Vagina (tissue), 2 donors: ENCODE results near the gene ZNF827. TPM values are rescaled to one million over a fixed set of nuclear protein-coding genes. Genes with fewer than 3 reads are reported as not detected.

Experiments
- DNase-seq, 2 donors: peaks; one replicate each; pipeline ENCODE4 v3.0.0-alpha.2; 2017; ENCODE audit errors: extremely low spot score in 2 of 2
- H3K27ac ChIP-seq: fragments of 200-600 bp; sonication (generic); one replicate; pipeline ENCODE4 v1.5.1; 2019
- H3K27me3 ChIP-seq: fragments of 200-600 bp; sonication (generic); one replicate; pipeline ENCODE4 v1.5.1; 2019
- H3K36me3 ChIP-seq, 2 donors: fragments of 200-600 bp; sonication (generic); one replicate each; pipeline ENCODE4 v1.5.1; 2017 to 2019
- H3K4me1 ChIP-seq: fragments of 200-600 bp; sonication (generic); one replicate; pipeline ENCODE4 v1.5.1; 2019
- H3K4me3 ChIP-seq, 2 donors: fragments of 200-600 bp; sonication (generic); 1 replicate in 1 of 2; 2 replicates in 1 of 2; pipeline ENCODE4 v1.5.1; 2016 to 2019
- H3K9me3 ChIP-seq: fragments of 200-600 bp; sonication (generic); one replicate; pipeline ENCODE4 v1.5.1; 2019
- POLR2A ChIP-seq, 2 donors: fragments of 450-650 bp; IDR thresholded peaks; one replicate each; pipeline ENCODE4 v1.6.1; 2017; ENCODE audit warnings: antibody characterized with exemption in 2 of 2, mild to moderate bottlenecking in 2 of 2, moderate library complexity in 2 of 2
- POLR2AphosphoS5 ChIP-seq, 2 donors: sonication (generic); formaldehyde crosslinking; IDR thresholded peaks; one replicate each; pipeline ENCODE4 v1.9.0; 2017; ENCODE audit warnings: antibody characterized with exemption in 2 of 2, mild to moderate bottlenecking in 2 of 2, low read depth in 1 of 2; ENCODE audit not compliant: insufficient read depth in 1 of 2
- intact Hi-C: fragments of 100-400 bp; cut with DNase I; formaldehyde crosslinking; loops from one replicate; pipeline ENCODE4 v1.15.1; 2023
- total RNA-seq: library from RNA; depleted of rRNA; stranded (reverse); fragments of >200 nt; gene quantifications from one replicate; pipeline ENCODE4 v1.2.3, GENCODE V29; 2016
- TF ChIP-seq, protein P1 (sequence below), 3 experiments: fragments of 450-650 bp in 2 of 3; fragments of 200-600 bp in 1 of 3; sonication (generic) in 1 of 3; IDR thresholded peaks; one replicate each; pipeline ENCODE4 v1.5.1; 2017 to 2019; ENCODE audit warnings: antibody characterized with exemption in 3 of 3, mild to moderate bottlenecking in 2 of 3, moderate library complexity in 2 of 3

ZNF827 gene
- total RNA-seq, 1 donor from 2014 or later: 19.2 TPM

DNA sequence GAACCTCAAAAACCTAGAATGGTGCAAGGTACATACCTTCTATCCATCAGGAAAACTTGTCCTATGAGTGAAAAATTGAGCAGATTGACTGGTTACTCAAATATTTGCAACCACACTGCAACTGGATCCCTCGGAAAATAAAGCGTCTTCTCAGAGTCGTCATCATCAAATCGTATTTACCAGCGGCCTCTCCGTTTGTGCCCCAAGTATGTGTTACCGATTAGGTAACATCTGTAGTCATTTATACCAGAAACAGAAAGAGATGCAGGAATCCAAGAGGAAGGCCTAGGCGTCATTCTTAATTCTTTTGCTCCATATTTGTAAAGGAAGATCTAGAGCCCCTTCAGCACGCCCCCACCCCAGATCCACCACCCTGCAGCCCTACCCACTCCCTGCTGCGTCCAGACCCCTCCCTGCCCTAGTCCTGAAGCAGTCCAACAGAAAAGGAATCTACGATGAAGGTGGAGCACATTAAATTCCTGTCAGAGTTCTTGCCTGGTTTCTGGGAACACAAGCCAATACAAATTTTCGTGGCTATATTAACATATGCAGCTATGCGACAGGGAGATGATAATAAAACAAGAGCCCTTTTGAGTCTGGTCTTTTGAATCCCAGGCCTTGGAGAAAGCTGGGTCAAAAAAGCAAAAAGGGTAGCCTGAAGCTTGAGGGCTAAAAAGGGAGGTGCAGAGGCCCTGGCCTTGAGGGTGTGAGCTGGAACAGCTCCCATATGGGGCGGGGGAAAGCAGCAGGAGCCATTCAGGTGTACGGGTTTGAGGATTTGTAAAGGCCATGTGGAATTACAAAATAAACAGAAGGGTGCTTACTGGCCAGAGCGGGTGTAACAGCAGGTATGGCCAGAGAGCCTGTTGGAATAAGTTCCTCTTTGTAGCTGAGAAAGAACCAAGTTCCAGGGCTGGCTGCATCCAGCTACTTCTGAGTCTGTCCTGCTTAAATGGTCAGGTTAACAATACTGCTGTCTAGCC is 77.0 kb downstream of the ZNF827 start:
- H3K9me3 ChIP-seq: no peaks in the 10 kb centered on the region
- intact Hi-C loops: no loop called here
- no peaks in the 10 kb centered on the region for H3K27me3 ChIP-seq
- no peaks in the 10 kb centered on the region for H3K36me3 ChIP-seq
- DNase-seq: no peak
- TF ChIP-seq, protein P1, sequence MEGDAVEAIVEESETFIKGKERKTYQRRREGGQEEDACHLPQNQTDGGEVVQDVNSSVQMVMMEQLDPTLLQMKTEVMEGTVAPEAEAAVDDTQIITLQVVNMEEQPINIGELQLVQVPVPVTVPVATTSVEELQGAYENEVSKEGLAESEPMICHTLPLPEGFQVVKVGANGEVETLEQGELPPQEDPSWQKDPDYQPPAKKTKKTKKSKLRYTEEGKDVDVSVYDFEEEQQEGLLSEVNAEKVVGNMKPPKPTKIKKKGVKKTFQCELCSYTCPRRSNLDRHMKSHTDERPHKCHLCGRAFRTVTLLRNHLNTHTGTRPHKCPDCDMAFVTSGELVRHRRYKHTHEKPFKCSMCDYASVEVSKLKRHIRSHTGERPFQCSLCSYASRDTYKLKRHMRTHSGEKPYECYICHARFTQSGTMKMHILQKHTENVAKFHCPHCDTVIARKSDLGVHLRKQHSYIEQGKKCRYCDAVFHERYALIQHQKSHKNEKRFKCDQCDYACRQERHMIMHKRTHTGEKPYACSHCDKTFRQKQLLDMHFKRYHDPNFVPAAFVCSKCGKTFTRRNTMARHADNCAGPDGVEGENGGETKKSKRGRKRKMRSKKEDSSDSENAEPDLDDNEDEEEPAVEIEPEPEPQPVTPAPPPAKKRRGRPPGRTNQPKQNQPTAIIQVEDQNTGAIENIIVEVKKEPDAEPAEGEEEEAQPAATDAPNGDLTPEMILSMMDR (IDR thresholded peaks at IDR 0.05): no peak
- TF ChIP-seq POLR2AphosphoS5 (IDR thresholded peaks at IDR 0.05; ENCODE audit: insufficient read depth in 1 of 2, low read depth in 1 of 2) (no peak), POLR2A (IDR thresholded peaks at IDR 0.05) (no peak)
- no peak overlapping the region for H3K4me3 ChIP-seq
- H3K27ac ChIP-seq: no peak overlapping the region
- H3K4me1 ChIP-seq: no peaks in the 10 kb centered on the region

DNA sequence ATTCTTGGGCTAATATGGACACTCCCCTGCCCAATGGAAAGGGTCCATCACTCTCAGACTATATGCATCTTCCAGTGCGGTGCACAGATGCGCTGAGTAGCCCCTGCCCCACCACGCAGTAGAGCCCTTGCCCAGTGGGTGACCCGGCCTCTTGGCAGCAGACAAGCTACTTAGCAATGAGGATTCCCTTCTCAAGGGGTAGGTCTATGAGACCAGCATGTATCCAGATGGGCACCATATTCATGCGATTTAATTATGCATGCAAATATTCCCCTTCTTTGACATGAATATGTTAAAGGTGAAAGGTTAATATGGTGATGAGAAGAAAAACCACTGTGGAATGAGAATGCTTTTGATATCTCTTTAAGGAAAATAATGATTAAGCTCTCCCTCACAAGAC is 77.7 kb downstream of the ZNF827 start:
- no peak overlapping the region for H3K4me3 ChIP-seq
- H3K4me1 ChIP-seq: no peaks in the 10 kb centered on the region
- no peak overlapping the region for H3K27ac ChIP-seq
- H3K9me3 ChIP-seq: no peaks in the 10 kb centered on the region
- no peak for DNase-seq
- no peak for TF ChIP-seq POLR2A (IDR thresholded peaks at IDR 0.05)
- no peak for TF ChIP-seq POLR2AphosphoS5 (IDR thresholded peaks at IDR 0.05; ENCODE audit: insufficient read depth in 1 of 2, low read depth in 1 of 2)
- TF ChIP-seq, protein P1 (IDR thresholded peaks at IDR 0.05): no peak
- intact Hi-C loops: no loop called here
- H3K36me3 ChIP-seq: no peaks in the 10 kb centered on the region
- no peaks in the 10 kb centered on the region for H3K27me3 ChIP-seq

DNA sequence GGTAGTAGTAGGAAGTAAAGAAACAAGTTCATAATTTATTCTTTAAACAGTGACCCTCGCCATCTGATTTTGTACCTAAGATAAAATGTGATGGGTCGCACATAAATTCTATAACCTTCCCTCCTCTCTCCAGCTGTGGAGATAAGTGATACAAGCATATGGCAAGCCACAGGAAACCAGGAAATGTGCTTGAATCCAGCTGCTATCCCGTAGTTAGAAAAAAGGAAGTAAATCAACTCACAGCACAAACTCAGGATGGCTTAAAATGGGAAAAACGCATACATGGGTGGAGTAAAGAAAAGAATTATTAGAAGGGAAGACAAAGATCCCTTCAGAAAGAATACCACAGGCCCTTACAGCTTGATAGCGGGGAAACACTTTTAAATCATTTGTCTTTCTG is 78.2 kb downstream of the ZNF827 start:
- no peaks in the 10 kb centered on the region for H3K36me3 ChIP-seq
- H3K27me3 ChIP-seq: no peaks in the 10 kb centered on the region
- DNase-seq: no peak
- TF ChIP-seq, protein P1 (IDR thresholded peaks at IDR 0.05): no peak
- TF ChIP-seq POLR2A (IDR thresholded peaks at IDR 0.05) (no peak), POLR2AphosphoS5 (IDR thresholded peaks at IDR 0.05; ENCODE audit: insufficient read depth in 1 of 2, low read depth in 1 of 2) (no peak)
- no peaks in the 10 kb centered on the region for H3K4me1 ChIP-seq
- no peaks in the 10 kb centered on the region for H3K9me3 ChIP-seq
- H3K27ac ChIP-seq: no peak overlapping the region
- intact Hi-C loops: no loop called here
- no peak overlapping the region for H3K4me3 ChIP-seq

DNA sequence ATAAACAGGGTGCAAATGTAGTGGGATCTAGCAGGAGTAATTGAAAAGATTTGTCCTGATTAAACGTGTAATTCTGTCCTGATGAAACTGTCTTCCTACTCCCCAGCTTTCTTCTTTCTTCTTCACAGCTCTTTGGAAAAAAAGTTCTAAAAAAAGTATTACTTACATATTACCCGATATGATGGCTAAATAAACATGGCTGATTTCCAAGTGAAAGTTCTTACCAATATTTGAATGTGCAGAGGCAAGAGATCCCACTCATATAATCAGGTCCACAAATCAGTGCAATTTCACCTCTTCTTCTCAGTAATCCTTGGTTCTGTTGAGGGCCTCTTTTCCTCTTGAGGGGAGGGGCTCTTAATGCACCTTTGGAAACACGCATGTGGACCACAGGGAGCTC is 78.7 kb downstream of the ZNF827 start:
- no peaks in the 10 kb centered on the region for H3K36me3 ChIP-seq
- no peak for TF ChIP-seq POLR2AphosphoS5 (IDR thresholded peaks at IDR 0.05; ENCODE audit: insufficient read depth in 1 of 2, low read depth in 1 of 2)
- no peak for TF ChIP-seq POLR2A (IDR thresholded peaks at IDR 0.05)
- TF ChIP-seq, protein P1 (IDR thresholded peaks at IDR 0.05): no peak
- no peak overlapping the region for H3K4me3 ChIP-seq
- no peaks in the 10 kb centered on the region for H3K9me3 ChIP-seq
- no peaks in the 10 kb centered on the region for H3K4me1 ChIP-seq
- no peak for DNase-seq
- H3K27me3 ChIP-seq: no peaks in the 10 kb centered on the region
- intact Hi-C loops: no loop called here
- H3K27ac ChIP-seq: no peak overlapping the region

DNA sequence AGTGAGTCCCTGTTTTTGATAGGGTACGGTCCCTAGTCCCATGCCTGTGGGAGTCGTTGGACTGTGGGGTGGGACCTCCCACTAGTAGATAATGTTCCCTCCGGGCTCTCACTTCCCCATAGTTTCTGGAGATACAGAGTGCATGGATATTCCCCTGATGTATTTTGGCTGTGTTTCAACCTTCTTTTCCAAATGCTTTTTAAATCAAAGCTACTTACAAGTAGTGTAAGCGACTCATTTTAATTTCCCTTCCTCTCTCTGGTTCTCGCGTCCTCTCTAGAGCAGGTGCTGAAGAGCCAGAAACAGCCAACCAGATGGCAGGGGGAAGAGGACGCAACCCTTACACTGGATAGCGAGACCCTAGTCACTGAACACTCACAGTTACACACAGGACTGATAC is 79.2 kb downstream of the ZNF827 start:
- TF ChIP-seq POLR2A (IDR thresholded peaks at IDR 0.05) (no peak), POLR2AphosphoS5 (IDR thresholded peaks at IDR 0.05; ENCODE audit: insufficient read depth in 1 of 2, low read depth in 1 of 2) (no peak)
- TF ChIP-seq, protein P1 (IDR thresholded peaks at IDR 0.05): no peak
- Histone ChIP-seq H3K27ac (no peak overlapping the region), H3K36me3 (no peaks in the 10 kb centered on the region), H3K4me1 (no peaks in the 10 kb centered on the region), H3K9me3 (no peaks in the 10 kb centered on the region), H3K4me3 (no peak overlapping the region), H3K27me3 (no peaks in the 10 kb centered on the region)
- DNase-seq: no peak
- intact Hi-C loops: no loop called here
